ENCODE results near the gene UNG. TPM values are rescaled to one million over a fixed set of nuclear protein-coding genes. Genes with fewer than 3 reads are reported as not detected.

UNG gene
- total RNA-seq, 4 donors from 2014 or later: 17.9 to 43.9 (median 40.0) TPM

GRCh38 chr12:109151457-109151856, 54.1 kb downstream of the UNG start:
- Histone ChIP-seq H3K9me3 (no peaks in the 10 kb centered on the region), H3K27ac (no peak overlapping the region), H3K36me3 (no peaks in the 10 kb centered on the region), H3K4me3 (no peak overlapping the region), H3K4me1 (peaks cover 44% of the 10 kb centered on the region), H3K27me3 (no peaks in the 10 kb centered on the region)
- DNase-seq (ENCODE audit: low spot score in 2 of 2): no peak
- WGBS: 95% methylated on average over 4 of the region's 4 CpGs
- TF ChIP-seq POLR2AphosphoS5 (IDR thresholded peaks at IDR 0.05): no peak
- no peak for TF ChIP-seq CTCF (IDR thresholded peaks at IDR 0.05)
- no peak for TF ChIP-seq EP300 (IDR thresholded peaks at IDR 0.05)
- TF ChIP-seq POLR2A (IDR thresholded peaks at IDR 0.05): no peak

- TF ChIP-seq EP300 (IDR thresholded peaks at IDR 0.05) (no peak), CTCF (IDR thresholded peaks at IDR 0.05) (no peak), POLR2AphosphoS5 (IDR thresholded peaks at IDR 0.05) (no peak), POLR2A (IDR thresholded peaks at IDR 0.05) (no peak)
- Histone ChIP-seq H3K9me3 (no peaks in the 10 kb centered on the region), H3K36me3 (no peaks in the 10 kb centered on the region), H3K27ac (peak overlapping the region; percentile 76), H3K4me1 (peaks cover 34% of the 10 kb centered on the region), H3K4me3 (peak overlapping the region; percentile 69), H3K27me3 (no peaks in the 10 kb centered on the region)
- no peak for DNase-seq (ENCODE audit: low spot score in 2 of 2)
- WGBS: 32% methylated on average over 18 of the region's 18 CpGs
These were observed 56.5 kb downstream of the UNG start for GRCh38 chr12:109153821-109154441.

GRCh38 chr12:109154451-109155438, 57.3 kb downstream of the UNG start:
- peak; percentile 88 to 91 for DNase-seq (ENCODE audit: low spot score in 2 of 2)
- Histone ChIP-seq H3K27ac (peak overlapping the region; percentile 76), H3K27me3 (no peaks in the 10 kb centered on the region), H3K4me3 (peak overlapping the region; percentile 69), H3K36me3 (no peaks in the 10 kb centered on the region), H3K4me1 (peaks cover 30% of the 10 kb centered on the region), H3K9me3 (no peaks in the 10 kb centered on the region)
- TF ChIP-seq POLR2A (IDR thresholded peaks at IDR 0.05): no peak
- TF ChIP-seq CTCF (IDR thresholded peaks at IDR 0.05): no peak
- TF ChIP-seq POLR2AphosphoS5 (IDR thresholded peaks at IDR 0.05): no peak
- TF ChIP-seq EP300 (IDR thresholded peaks at IDR 0.05): no peak
- 1% methylated on average over 44 of the region's 61 CpGs for WGBS

- WGBS: 97% methylated on average over 5 of the region's 5 CpGs
- no peaks in the 10 kb centered on the region for H3K9me3 ChIP-seq
- H3K4me1 ChIP-seq: peaks cover 34% of the 10 kb centered on the region
- no peak overlapping the region for H3K27ac ChIP-seq
- H3K27me3 ChIP-seq: no peaks in the 10 kb centered on the region
- no peaks in the 10 kb centered on the region for H3K36me3 ChIP-seq
- DNase-seq (ENCODE audit: low spot score in 2 of 2): no peak
- TF ChIP-seq POLR2A (IDR thresholded peaks at IDR 0.05) (no peak), POLR2AphosphoS5 (IDR thresholded peaks at IDR 0.05) (no peak), EP300 (IDR thresholded peaks at IDR 0.05) (no peak)
- H3K4me3 ChIP-seq: peak overlapping the region; percentile 69
These were observed 58.6 kb downstream of the UNG start for GRCh38 chr12:109156036-109156435.

GRCh38 chr12:109156586-109156985, 59.2 kb downstream of the UNG start:
- Histone ChIP-seq H3K36me3 (no peaks in the 10 kb centered on the region), H3K27me3 (no peaks in the 10 kb centered on the region), H3K9me3 (no peaks in the 10 kb centered on the region), H3K4me3 (peak overlapping the region; percentile 69), H3K4me1 (peaks cover 34% of the 10 kb centered on the region), H3K27ac (no peak overlapping the region)
- no peak for DNase-seq (ENCODE audit: low spot score in 2 of 2)
- WGBS: 95% methylated on average over 5 of the region's 5 CpGs
- TF ChIP-seq EP300 (IDR thresholded peaks at IDR 0.05) (no peak), POLR2AphosphoS5 (IDR thresholded peaks at IDR 0.05) (no peak), CTCF (IDR thresholded peaks at IDR 0.05) (no peak), POLR2A (IDR thresholded peaks at IDR 0.05) (no peak)

All from suprapubic skin (tissue), 4 donors.